GM18951 (cell line): ENCODE data around the gene FCHSD2.
"Not testable (repeated sequence)": the region's sequence is repeated elsewhere in the genome, so short reads cannot be mapped to it uniquely, and the experiment has no call there.

Experiments used
- POLR2A ChIP-seq: IDR thresholded peaks from 4 replicates; pipeline ENCODE4 v1.6.1; 2011; ENCODE audit warnings: mild to moderate bottlenecking; ENCODE audit not compliant: insufficient read length, insufficient read depth; ENCODE audit errors: extremely low read depth
- in situ Hi-C: fragments of 300-500 bp; cut with MboI; formaldehyde crosslinking; loops from one replicate; pipeline ENCODE4 v1.12.0; 2022; ENCODE audit warnings: low sequenced_read_pairs, mixed read lengths, inconsistent platforms; ENCODE audit not compliant: unreplicated experiment

FCHSD2 gene

DNA sequence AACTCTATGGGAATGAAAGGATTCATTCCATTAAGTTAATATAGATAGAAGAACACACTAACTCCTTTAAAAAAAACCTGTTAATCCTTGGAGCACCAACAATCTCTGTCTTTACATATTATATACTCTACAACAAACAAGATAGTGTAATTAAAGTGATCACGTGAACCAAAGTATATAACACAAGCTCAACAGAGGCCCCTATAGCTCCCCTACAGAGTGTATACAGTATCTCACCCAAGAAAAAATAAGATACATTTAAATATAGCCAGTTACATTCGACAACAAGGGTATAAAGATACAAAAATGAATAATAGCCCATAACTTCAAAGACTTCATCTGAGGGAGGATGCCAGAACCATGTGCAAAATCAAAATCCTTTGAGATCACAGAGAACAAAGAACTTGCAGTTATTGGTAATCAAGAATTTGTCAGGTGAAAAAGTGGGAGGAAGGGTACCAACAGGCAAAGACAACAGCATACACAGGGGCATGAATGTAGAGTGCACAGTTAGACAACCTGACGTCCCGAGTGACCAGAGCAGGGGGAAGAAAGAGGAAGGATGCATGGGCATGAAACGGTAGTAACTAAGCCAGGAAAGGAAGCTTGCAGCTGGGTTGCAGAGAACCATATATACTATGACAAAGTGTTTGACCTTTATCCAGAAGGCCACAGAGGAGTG is 4.7 kb downstream of the FCHSD2 start:
- in situ Hi-C loops = no loop called here
- TF ChIP-seq POLR2A = no peak

DNA sequence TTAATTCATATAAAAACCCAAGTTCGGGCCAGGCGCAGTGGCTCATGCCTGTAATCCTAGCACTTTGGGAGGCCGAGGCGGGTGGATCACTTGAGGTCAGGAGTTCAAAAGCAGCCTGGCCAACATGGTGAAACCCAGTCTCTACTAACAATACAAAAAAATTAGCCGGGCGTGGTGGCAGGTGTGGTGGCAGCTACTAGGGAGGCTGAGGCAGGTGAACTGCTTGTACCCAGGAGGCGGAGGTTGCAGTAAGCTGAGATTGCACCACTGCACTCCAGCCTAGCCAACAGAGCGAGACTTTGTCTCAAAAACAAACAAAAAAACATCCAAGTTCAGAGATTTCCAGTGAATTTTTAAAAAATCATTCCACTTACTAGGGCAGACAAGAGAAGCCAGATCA is 5.4 kb downstream of the FCHSD2 start:
- in situ Hi-C loops = not testable (repeated sequence)

DNA sequence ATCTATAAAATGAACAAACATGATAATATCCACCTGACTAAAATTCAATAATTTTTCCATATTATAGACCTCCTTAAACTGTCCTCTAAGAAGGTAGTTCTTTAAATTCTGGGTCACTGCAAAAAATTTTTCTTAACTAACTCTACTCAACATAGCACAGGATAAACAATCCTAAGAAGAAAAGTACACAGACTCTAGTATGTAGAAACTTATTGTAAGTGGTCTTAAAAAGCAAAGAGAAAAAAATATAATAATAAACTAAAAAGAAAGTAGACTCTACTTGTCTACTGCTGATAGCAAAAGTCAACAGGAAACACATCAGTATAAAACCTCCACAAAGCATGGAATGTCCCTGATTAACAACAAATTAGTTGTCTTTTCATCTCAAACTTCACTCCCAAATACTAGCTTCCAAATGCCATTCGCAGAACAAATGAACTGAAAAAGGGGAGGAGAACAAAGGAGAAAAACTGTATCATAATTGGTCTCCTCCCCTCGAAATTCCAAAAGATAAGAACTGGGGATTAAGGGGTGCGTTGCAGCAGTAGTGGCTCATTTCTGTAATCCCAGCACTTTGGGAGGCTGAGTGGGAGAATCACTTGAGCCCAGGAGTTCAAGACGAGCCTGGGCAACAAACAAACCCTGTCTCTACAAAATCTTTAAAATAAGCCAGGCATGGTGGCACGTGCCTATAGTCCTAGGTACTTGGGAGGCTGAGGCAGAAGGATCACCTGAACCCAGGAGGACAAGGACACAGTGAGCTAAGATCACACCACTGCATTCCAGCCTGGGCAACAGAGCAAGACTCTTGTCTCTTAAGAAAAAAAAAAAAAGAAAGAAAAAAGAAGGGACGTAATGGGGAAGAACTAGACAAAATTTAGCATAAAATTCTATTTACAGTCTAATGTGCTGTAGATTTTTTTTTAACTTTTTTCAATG is 6.5 kb downstream of the FCHSD2 start:
- TF ChIP-seq POLR2A = no peak
- in situ Hi-C loops = no loop called here

DNA sequence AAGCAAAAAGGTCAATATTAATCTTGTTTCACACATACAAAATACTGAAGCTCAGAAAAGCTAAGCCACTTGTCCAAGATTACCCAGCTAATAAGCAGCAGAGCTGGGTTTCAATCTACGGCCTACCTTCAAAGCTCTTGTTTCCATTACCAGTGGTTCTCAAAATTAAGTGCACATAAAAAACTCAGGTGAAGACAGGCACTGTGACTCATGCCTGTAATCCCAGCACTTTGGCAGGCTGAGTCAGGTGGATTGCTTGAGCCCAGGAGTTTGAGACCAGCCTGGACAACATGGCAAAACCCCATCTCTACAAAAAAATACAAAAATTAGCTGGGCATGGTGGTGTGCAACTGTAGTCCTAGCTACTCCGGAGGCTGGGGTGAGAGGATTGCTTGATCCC is 9.8 kb downstream of the FCHSD2 start:
- in situ Hi-C loops = not testable (repeated sequence)

DNA sequence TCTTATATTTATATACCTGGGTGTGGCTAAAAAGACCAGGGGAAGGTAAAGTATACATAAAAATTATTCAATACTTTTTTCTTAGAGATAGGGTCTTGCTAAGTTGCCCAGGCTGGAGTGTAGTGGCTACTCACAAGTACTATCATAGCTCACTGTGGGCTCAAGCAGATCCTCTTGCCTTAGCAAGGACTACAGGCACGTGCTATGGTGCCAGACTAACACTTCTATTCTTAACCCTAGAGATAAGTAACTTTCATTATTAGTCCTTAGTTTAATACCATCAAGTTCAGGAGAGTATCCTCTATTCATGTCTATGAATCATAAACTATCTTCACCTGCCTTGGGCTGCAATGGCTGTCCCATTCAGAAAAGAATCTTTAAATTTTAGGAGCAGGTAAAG is 11.9 kb downstream of the FCHSD2 start:
- in situ Hi-C loops = no loop called here
- TF ChIP-seq POLR2A = no peak

DNA sequence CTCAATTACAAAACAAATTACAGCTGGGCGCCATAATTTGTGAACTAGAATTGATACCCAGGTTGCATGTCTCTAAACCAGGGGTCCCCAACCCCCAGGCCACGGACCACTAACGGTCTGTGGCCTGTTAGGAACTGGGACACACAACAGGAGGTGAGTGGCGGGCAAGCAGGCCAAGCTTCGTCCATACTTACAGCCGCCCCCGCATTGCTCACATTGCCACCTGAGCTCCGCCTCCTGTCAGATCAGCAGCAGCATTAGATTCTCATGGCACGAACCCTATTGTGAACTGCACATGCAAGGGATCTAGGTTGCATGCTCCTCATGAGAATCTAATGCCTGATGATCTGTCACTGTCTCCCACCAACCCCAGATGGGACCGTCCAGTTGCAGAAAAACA is 12.9 kb downstream of the FCHSD2 start:
- in situ Hi-C loops = no loop called here
- no peak for TF ChIP-seq POLR2A

DNA sequence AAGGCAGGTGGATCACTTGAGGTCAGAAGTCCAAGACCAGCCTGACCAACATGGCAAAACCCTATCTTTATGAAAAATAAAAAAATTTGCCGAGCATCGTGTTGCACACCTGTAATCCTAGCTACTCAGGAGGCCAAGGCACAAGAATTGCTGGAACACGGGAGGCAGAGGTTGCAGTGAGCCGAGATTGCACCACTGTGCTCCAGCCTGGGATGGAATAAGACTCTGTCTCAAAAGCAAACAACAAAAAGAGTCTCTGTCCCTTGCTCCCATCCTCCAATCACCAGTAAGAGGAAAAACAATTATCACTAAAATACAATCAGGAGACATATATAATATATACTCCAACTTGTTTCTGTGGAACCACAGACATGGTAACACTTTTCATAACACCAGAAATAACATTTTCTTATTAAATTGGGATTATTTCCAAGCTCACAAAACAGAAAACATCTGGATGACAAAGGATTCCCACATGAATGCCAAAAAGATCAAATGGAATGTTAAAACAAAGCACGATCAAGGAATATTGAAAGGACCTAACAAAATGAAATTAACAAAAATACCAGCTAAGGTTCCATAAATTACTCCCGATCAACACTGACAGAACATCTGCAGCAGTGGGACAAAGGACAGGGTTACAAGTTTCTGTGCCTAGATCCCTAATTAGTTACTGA is 15.2 kb downstream of the FCHSD2 start:
- in situ Hi-C loops = no loop called here
- TF ChIP-seq POLR2A = no peak

DNA sequence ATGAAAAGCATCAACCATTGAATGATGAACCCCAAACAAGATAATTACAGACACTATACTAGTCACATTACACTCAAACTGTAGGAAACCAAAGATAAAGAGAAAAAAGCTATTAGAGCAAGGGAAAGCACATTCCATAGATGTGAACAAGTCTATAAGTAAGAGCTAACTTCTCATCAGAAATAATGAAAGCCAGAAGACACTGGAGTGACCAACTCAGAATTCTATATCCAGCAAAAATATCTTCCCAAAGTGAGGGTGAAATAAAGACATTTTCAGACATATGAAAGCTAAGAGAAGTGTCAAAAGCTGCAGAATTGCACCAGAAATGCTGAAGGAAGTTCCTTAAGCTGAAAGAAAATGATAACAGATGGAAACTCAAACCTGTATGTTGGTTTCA is 17.3 kb downstream of the FCHSD2 start:
- TF ChIP-seq POLR2A = no peak
- in situ Hi-C loops = no loop called here

DNA sequence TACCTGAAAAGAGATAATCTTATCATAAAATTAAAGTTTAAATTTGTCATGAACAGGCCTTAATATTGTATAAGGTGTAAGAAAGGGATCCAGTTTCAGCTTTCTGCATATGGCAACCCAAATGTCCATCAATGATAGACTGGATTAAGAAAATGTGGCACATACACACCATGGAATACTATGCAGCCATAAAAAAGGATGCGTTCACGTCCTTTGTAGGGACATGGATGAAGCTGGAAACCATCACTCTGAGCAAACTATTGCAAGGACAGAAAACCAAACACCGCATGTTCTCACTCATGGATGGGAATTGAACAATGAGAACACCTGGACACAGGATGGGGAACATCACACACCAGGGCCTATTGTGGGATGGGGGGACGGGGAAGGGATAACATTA is 18.2 kb downstream of the FCHSD2 start:
- in situ Hi-C loops = not testable (repeated sequence)

DNA sequence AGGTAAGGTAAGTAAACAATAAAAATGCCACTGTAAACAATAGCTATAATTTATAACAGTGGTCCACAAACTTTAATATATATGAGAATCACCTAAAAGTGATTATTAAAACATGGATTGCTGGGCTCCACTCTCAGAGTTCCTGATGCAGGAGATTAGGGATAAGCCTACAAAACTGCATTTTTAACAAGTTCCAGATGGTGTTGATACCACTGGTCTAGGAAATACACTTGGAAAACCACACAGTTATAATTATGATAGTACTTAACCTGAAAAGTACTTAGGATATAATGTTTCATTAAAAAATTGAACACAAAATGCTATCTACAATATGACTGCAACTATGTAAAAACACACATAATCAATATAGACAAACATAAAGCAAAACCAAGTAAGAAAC is 20.4 kb downstream of the FCHSD2 start:
- no peak for TF ChIP-seq POLR2A
- in situ Hi-C loops = no loop called here

DNA sequence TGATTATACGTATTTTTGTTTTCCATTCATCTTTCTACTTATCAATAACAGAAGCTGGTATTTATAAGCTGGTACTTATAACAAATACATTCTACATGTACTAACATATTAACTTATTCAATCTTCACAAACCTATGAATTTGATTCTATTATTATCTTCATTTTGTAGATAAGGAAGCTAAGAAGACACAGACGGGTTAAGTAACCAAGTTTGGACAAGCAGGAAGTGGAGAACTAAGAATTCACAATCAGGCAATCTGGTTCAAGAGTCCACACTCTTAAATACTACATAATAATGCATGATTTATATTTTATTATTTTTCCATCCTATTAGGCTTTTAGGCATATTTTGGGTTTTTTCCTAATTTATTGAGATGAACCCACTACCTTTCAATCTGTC is 25.0 kb downstream of the FCHSD2 start:
- in situ Hi-C loops = no loop called here
- no peak for TF ChIP-seq POLR2A

DNA sequence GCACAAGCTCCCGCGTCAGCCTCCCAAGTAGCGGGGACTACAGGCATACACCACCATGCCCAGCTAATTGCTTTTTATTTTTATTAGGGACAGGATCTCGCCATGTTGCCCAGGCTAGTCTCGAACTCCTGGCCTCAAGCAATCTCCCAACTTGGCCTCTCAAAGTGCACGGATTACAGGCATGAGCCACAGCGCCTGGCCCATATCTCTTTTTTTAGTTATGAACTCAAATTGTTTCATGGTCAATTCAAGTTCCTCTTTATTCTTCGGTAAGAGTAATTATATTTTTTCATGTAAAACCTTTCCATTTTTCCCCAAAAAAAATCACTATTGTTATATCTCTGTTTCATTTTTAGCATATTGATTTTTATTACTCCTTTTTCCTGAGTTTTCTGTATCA is 25.5 kb downstream of the FCHSD2 start:
- TF ChIP-seq POLR2A = no peak
- in situ Hi-C loops = no loop called here

DNA sequence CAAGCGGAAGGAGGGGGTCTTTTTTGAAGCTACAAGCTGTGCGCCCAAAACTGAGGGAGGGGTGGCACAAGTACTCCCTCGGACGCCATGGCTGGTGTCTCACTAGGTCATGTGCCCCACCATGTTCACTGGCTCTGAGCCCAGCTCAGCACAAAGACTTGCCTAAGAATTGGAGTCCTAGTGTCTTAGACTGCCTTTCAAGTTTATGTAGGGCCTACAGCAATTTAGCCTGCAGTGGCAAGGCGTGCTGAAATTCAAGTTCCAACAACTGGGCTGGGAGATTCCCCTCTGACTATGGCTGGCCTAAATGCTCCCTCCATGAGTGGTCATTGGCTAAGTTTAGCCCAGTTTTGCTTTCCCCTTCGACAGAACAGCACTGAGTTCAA is 27.3 kb downstream of the FCHSD2 start:
- in situ Hi-C loops = no loop called here
- TF ChIP-seq POLR2A = no peak
